Fibroblast of skin of right biceps (primary cell): ENCODE measurements around the gene ESM1.
A peak's percentile ranks its signal among the peaks of the same experiment; 100 is the strongest.
"Not testable (repeated sequence)": the region's sequence is repeated elsewhere in the genome, so short reads cannot be mapped to it uniquely, and the experiment has no call there.

ENCODE experiments used
- DNase-seq: peaks from one replicate; pipeline ENCODE4 v3.0.0-alpha.2; 2013

Gene ESM1

GRCh38 chr5:54985301-54986268 lies at the start of gene ESM1:
ESM1 (minus strand) TSS chr5:54985593; CDS start chr5:54985517, 76 bp downstream.
- peak; percentile 73 for DNase-seq

- no peak for DNase-seq
Measured at GRCh38 chr5:55033568-55033967, 48.2 kb upstream of the ESM1 start.

- DNase-seq, result no peak
Measured at GRCh38 chr5:55031492-55031891, 46.1 kb upstream of the ESM1 start.

GRCh38 chr5:55030676-55031369 lies 45.4 kb upstream of the ESM1 start:
- DNase-seq, result no peak

GRCh38 chr5:55030220-55030619 lies 44.8 kb upstream of the ESM1 start:
- DNase-seq, result no peak

- no peak for DNase-seq
Measured at GRCh38 chr5:55027595-55027994, 42.2 kb upstream of the ESM1 start.

GRCh38 chr5:55022450-55022849 lies 37.1 kb upstream of the ESM1 start:
- no peak for DNase-seq

- no peak for DNase-seq
Measured at GRCh38 chr5:55021821-55022220, 36.4 kb upstream of the ESM1 start.

- no peak for DNase-seq
Measured at GRCh38 chr5:55021410-55021809, 36.0 kb upstream of the ESM1 start.

- not testable (repeated sequence) for DNase-seq
Measured at GRCh38 chr5:55010149-55010548, 24.8 kb upstream of the ESM1 start.

- DNase-seq, result peak; percentile 54
Measured at GRCh38 chr5:55004729-55005128, 19.3 kb upstream of the ESM1 start.

- DNase-seq, result no peak
Measured at GRCh38 chr5:55003432-55004065, 18.2 kb upstream of the ESM1 start.

GRCh38 chr5:55002166-55002565 lies 16.8 kb upstream of the ESM1 start:
- not testable (repeated sequence) for DNase-seq

GRCh38 chr5:54997081-54997480 lies 11.7 kb upstream of the ESM1 start:
- no peak for DNase-seq

GRCh38 chr5:54996466-54996865 lies 11.1 kb upstream of the ESM1 start:
- peak; percentile 33 for DNase-seq

GRCh38 chr5:54995168-54995567 lies 9.8 kb upstream of the ESM1 start:
- no peak for DNase-seq

- no peak for DNase-seq
Measured at GRCh38 chr5:54994628-54995027, 9.2 kb upstream of the ESM1 start.

GRCh38 chr5:54993318-54993717 lies 7.9 kb upstream of the ESM1 start:
- peak; percentile 54 for DNase-seq

- DNase-seq, result no peak
Measured at GRCh38 chr5:54991416-54991815, 6.0 kb upstream of the ESM1 start.

- DNase-seq, result peak; percentile 92
Measured at GRCh38 chr5:54990841-54991258, 5.5 kb upstream of the ESM1 start.

GRCh38 chr5:54988817-54989216 lies 3.4 kb upstream of the ESM1 start:
- no peak for DNase-seq

- no peak for DNase-seq
Measured at GRCh38 chr5:54988218-54988617, 2.8 kb upstream of the ESM1 start.

GRCh38 chr5:54986269-54986654 lies 869 bp upstream of the ESM1 start:
- no peak for DNase-seq

GRCh38 chr5:54981928-54982327 lies 3.5 kb downstream of the ESM1 start:
- DNase-seq, result no peak
